ENCODE data around the gene TRMT13. TPM values are rescaled to one million over a fixed set of nuclear protein-coding genes. Genes with fewer than 3 reads are reported as not detected.

The TRMT13 gene
- polyA plus RNA-seq, 1 donor (not counting 4 experiments of a cell fraction or from before 2014, with no cell fraction given) = 15.3 TPM

GRCh38 chr1:100127226-100127625 lies 5.7 kb upstream of the TRMT13 start:
- H3K9me1 ChIP-seq (ENCODE audit: control insufficient read depth, extremely low read depth, insufficient read depth, low read length) = no peaks in the 10 kb centered on the region
- no peaks in the 10 kb centered on the region for H4K20me1 ChIP-seq (ENCODE audit: control insufficient read depth, extremely low read depth, insufficient read depth, low read length)
- no peak overlapping the region for H3K4me2 ChIP-seq (ENCODE audit: control insufficient read depth, extremely low read depth, insufficient read depth, low read depth, low read length)
- H3K4me3 ChIP-seq (ENCODE audit: control insufficient read depth in 2 of 3, extremely low read depth in 1 of 3, insufficient read depth in 2 of 3, low read depth in 1 of 3, low read length in 3 of 3) = no peak overlapping the region
- H2AFZ ChIP-seq (ENCODE audit: control insufficient read depth, low read length) = no peak overlapping the region
- FAIRE-seq (no peak), DNase-seq (ENCODE audit: low read depth, low spot score) (no peak)
- TF ChIP-seq EZH2 (IDR thresholded peaks at IDR 0.05; ENCODE audit: low read length) = no peak
- no peak for TF ChIP-seq CTCF (optimal IDR thresholded peaks at IDR 0.05 in 1 of 3, IDR thresholded peaks at IDR 0.05 in 1 of 3, conservative IDR thresholded peaks at IDR 0.05 in 1 of 3; ENCODE audit: extremely low read depth in 1 of 3, insufficient read depth in 2 of 3, low read length in 3 of 3)
- H3K36me3 ChIP-seq (ENCODE audit: control insufficient read depth in 2 of 2, extremely low read depth in 1 of 2, insufficient read depth in 2 of 2, low read length in 2 of 2) = no peaks in the 10 kb centered on the region
- H3K79me2 ChIP-seq (ENCODE audit: control insufficient read depth, insufficient read depth, low read length) = peaks cover 51% of the 10 kb centered on the region
- no peak overlapping the region for H3K27ac ChIP-seq (ENCODE audit: control insufficient read depth, insufficient read depth, low read length)
- no peak overlapping the region for H3K9ac ChIP-seq (ENCODE audit: control insufficient read depth, extremely low read depth, insufficient read depth, low read length)
- dilution Hi-C loops (cut with MboI; ENCODE audit: extremely low pct_ligation_motif_present, low sequenced_read_pairs) = no loop called here
- peaks cover 8% of the 10 kb centered on the region for H3K4me1 ChIP-seq (ENCODE audit: control insufficient read depth, extremely low read depth, insufficient read depth, low read length)
- H3K9me3 ChIP-seq (ENCODE audit: control insufficient read depth, low read depth, low read length) = no peaks in the 10 kb centered on the region
- no peaks in the 10 kb centered on the region for H3K27me3 ChIP-seq (ENCODE audit: control insufficient read depth, extremely low read depth, insufficient read depth, low read length)

GRCh38 chr1:100130552-100131077 lies 2.3 kb upstream of the TRMT13 start:
- Histone ChIP-seq H3K36me3 (ENCODE audit: control insufficient read depth in 2 of 2, extremely low read depth in 1 of 2, insufficient read depth in 2 of 2, low read length in 2 of 2) (no peaks in the 10 kb centered on the region), H4K20me1 (ENCODE audit: control insufficient read depth, extremely low read depth, insufficient read depth, low read length) (no peaks in the 10 kb centered on the region), H2AFZ (ENCODE audit: control insufficient read depth, low read length) (no peak overlapping the region), H3K79me2 (ENCODE audit: control insufficient read depth, insufficient read depth, low read length) (peaks cover 73% of the 10 kb centered on the region), H3K9me1 (ENCODE audit: control insufficient read depth, extremely low read depth, insufficient read depth, low read length) (no peaks in the 10 kb centered on the region), H3K4me3 (ENCODE audit: control insufficient read depth in 2 of 3, extremely low read depth in 1 of 3, insufficient read depth in 2 of 3, low read depth in 1 of 3, low read length in 3 of 3) (no peak overlapping the region), H3K27ac (ENCODE audit: control insufficient read depth, insufficient read depth, low read length) (no peak overlapping the region), H3K4me1 (ENCODE audit: control insufficient read depth, extremely low read depth, insufficient read depth, low read length) (peaks cover 15% of the 10 kb centered on the region), H3K27me3 (ENCODE audit: control insufficient read depth, extremely low read depth, insufficient read depth, low read length) (no peaks in the 10 kb centered on the region), H3K9ac (ENCODE audit: control insufficient read depth, extremely low read depth, insufficient read depth, low read length) (no peak overlapping the region), H3K9me3 (ENCODE audit: control insufficient read depth, low read depth, low read length) (no peaks in the 10 kb centered on the region), H3K4me2 (ENCODE audit: control insufficient read depth, extremely low read depth, insufficient read depth, low read depth, low read length) (no peak overlapping the region)
- FAIRE-seq = no peak
- no peak for TF ChIP-seq CTCF (optimal IDR thresholded peaks at IDR 0.05 in 1 of 3, IDR thresholded peaks at IDR 0.05 in 1 of 3, conservative IDR thresholded peaks at IDR 0.05 in 1 of 3; ENCODE audit: extremely low read depth in 1 of 3, insufficient read depth in 2 of 3, low read length in 3 of 3)
- no peak for TF ChIP-seq EZH2 (IDR thresholded peaks at IDR 0.05; ENCODE audit: low read length)
- dilution Hi-C loops (cut with MboI; ENCODE audit: extremely low pct_ligation_motif_present, low sequenced_read_pairs) = no loop called here
- no peak for DNase-seq (ENCODE audit: low read depth, low spot score)

Measured in keratinocyte (primary cell).